Measurements from ENCODE around the gene LMAN2.

DNA sequence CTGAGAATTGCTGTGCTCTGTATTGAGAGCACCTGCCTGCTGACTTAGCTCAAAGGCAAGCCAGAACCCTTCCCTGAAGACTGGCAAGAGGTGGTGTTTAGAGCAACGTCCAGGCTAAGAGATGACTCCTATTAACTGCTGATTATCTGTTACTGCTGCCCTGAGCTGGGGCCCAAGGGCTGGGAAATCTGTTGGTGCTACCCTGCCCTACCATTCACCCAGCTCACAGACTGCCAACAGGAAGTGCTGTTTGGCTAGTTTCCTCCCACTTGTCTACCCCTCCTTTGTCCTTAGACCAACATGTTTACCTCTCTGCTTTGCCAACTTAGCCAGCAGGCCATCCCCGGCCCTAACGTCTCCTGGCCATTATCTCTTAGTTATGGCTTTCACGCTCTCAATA, 54.9 kb downstream of the LMAN2 start:
- TF ChIP-seq, protein P1, sequence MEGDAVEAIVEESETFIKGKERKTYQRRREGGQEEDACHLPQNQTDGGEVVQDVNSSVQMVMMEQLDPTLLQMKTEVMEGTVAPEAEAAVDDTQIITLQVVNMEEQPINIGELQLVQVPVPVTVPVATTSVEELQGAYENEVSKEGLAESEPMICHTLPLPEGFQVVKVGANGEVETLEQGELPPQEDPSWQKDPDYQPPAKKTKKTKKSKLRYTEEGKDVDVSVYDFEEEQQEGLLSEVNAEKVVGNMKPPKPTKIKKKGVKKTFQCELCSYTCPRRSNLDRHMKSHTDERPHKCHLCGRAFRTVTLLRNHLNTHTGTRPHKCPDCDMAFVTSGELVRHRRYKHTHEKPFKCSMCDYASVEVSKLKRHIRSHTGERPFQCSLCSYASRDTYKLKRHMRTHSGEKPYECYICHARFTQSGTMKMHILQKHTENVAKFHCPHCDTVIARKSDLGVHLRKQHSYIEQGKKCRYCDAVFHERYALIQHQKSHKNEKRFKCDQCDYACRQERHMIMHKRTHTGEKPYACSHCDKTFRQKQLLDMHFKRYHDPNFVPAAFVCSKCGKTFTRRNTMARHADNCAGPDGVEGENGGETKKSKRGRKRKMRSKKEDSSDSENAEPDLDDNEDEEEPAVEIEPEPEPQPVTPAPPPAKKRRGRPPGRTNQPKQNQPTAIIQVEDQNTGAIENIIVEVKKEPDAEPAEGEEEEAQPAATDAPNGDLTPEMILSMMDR (IDR thresholded peaks at IDR 0.05), result no peak
- TF ChIP-seq POLR2A (IDR thresholded peaks at IDR 0.05), result no peak
